Brain microvascular endothelial cell (primary cell): Measurements from ENCODE around the gene NHLRC4.
A peak's percentile ranks its signal among the peaks of the same experiment; 100 is the strongest.

Experiments
- DNase-seq: peaks from one replicate; pipeline ENCODE4 v3.0.0-alpha.2; 2020
- H3K27ac ChIP-seq: fragments of 250-450 bp; sonication (Bioruptor Pico); 2 replicates; pipeline ENCODE4 v1.5.1; 2020; ENCODE audit warnings: mild to moderate bottlenecking, moderate library complexity
- H3K27me3 ChIP-seq: fragments of 250-450 bp; sonication (Bioruptor Pico); replicated peaks from 2 replicates; pipeline ENCODE4 v1.5.1; 2020; ENCODE audit warnings: mild to moderate bottlenecking
- H3K36me3 ChIP-seq: fragments of 250-450 bp; sonication (Bioruptor Pico); replicated peaks from 2 replicates; pipeline ENCODE4 v1.5.1; 2020; ENCODE audit warnings: mild to moderate bottlenecking
- H3K4me3 ChIP-seq: 2 replicates; pipeline ENCODE4 v1.5.1; 2011; ENCODE audit warnings: low read depth, mild to moderate bottlenecking, control low read depth, low read length, moderate library complexity
- CTCF ChIP-seq: IDR thresholded peaks from 2 replicates; pipeline ENCODE4 v1.5.1; 2011; ENCODE audit warnings: low read depth, mild to moderate bottlenecking, moderate library complexity, low read length, control low read depth, inconsistent platforms; ENCODE audit errors: missing control alignments
- in situ Hi-C: cut with HindIII; loops from 2 replicates; pipeline ENCODE4 v1.10.0; 2017; ENCODE audit warnings: low sequenced_read_pairs, low pct_ligation_motif_present

Gene NHLRC4

GRCh38 chr16:525520-526180 lies 41.2 kb upstream of the NHLRC4 start:
- no peaks in the 10 kb centered on the region for H3K27me3 ChIP-seq
- peak overlapping the region; percentile 88 for H3K27ac ChIP-seq
- in situ Hi-C loops: no loop called here
- TF ChIP-seq CTCF: no peak
- H3K4me3 ChIP-seq: peak overlapping the region; percentile 71
- peak; percentile 82 for DNase-seq
- peaks cover 3% of the 10 kb centered on the region for H3K36me3 ChIP-seq

GRCh38 chr16:526181-527014 lies 40.4 kb upstream of the NHLRC4 start:
- in situ Hi-C loops: no loop called here
- Histone ChIP-seq H3K27ac (peak overlapping the region; percentile 88), H3K27me3 (no peaks in the 10 kb centered on the region), H3K36me3 (no peaks in the 10 kb centered on the region), H3K4me3 (peak overlapping the region; percentile 71)
- TF ChIP-seq CTCF: no peak
- no peak for DNase-seq

- DNase-seq: peak; percentile 69
- Histone ChIP-seq H3K27ac (peak within 1 kb of the TSS; percentile 88), H3K27me3 (no peaks in the 10 kb centered on the region), H3K36me3 (no peaks in the 10 kb centered on the region), H3K4me3 (peak within 1 kb of the TSS; percentile 74)
- in situ Hi-C loops: no loop called here
- TF ChIP-seq CTCF: no peak
Measured at GRCh38 chr16:527015-527903, 39.5 kb upstream of the NHLRC4 start, which contains the start of gene CAPN15. CAPN15 (plus strand) TSS chr16:527712; CDS start chr16:546839, 19,127 bp downstream.

- H3K4me3 ChIP-seq: peak overlapping the region; percentile 74
- H3K27me3 ChIP-seq: no peaks in the 10 kb centered on the region
- no peaks in the 10 kb centered on the region for H3K36me3 ChIP-seq
- in situ Hi-C loops: no loop called here
- no peak for DNase-seq
- peak overlapping the region; percentile 45 for H3K27ac ChIP-seq
- TF ChIP-seq CTCF: no peak
Measured at GRCh38 chr16:528111-529011, 38.4 kb upstream of the NHLRC4 start.
